ENCODE measurements around the gene PTPN14.

PTPN14 gene

GRCh38 chr1:214454569-214455396 is 96.6 kb downstream of the PTPN14 start:
- peak; percentile 92 for DNase-seq (ENCODE audit: low read depth)

GRCh38 chr1:214453109-214453722 is 98.2 kb downstream of the PTPN14 start:
- peak; percentile 85 for DNase-seq (ENCODE audit: low read depth)

DNA sequence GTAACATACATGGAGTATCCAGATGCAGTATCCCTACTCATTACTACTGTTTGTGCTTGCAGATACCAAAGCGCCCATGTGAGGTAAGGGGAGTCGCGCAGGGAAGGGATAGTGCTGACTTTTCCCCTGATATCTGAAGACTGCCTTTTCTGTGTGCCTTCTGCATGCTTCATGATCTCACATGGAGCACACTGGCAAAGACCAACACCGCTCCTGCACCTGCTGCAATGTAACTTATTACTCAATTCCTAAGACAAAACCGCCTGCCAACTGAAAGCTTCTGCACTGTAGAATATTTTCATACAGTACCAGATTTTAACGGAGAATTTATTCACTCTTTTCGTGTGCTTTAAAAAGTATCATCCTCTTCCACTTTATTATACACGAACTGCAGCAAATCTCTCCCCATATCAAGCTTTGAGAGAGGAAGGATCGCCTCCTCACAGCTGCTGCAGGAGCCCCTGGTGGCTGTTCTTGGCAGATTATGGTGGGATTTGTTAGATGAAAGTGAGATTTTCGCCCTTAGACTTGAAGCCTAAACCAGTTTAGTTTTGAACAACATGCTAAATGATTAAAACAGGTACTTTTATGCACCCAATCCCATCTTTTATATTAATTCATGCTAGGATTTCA is 99.1 kb downstream of the PTPN14 start:
- no peak for DNase-seq (ENCODE audit: low read depth)

GRCh38 chr1:214451596-214451995 is 99.8 kb downstream of the PTPN14 start:
- DNase-seq (ENCODE audit: low read depth), result no peak

DNA sequence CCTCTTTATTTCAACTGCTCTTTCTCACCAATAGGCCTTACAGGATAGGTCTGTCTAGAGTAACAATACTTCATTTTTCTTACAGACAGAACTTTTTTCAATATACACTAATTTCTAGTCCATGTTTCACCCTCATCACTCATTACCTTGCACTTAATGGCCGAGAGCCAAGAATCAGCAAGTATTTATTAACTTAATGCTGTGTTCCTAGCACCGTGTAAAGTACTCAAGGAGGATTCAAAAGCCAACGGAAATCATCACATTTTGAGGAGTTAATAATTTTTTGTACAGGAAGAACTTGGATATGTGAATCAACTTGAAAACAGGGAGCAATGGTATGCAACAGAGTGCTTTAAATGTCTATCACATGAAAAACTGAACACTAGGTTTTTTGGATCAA is 102.0 kb downstream of the PTPN14 start:
- DNase-seq (ENCODE audit: low read depth), result no peak

- DNase-seq (ENCODE audit: low read depth), result no peak
These were observed 102.9 kb downstream of the PTPN14 start for GRCh38 chr1:214448536-214448935.

DNA sequence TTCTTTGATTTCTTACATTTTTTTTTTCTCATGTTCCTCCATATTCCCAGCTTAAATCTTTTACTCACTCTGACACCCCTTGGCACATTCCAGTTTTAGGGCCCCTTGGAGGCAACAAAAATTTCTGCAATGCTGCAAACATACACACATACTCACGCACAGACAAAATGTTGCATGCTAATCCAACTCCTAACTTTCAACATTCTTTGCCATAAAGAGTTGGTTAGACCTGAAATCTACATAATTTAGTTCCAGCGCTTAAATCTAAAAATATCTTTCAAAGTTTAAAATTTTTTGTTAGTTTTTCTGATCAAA is 103.9 kb downstream of the PTPN14 start:
- peak; percentile 61 for DNase-seq (ENCODE audit: low read depth)

DNA sequence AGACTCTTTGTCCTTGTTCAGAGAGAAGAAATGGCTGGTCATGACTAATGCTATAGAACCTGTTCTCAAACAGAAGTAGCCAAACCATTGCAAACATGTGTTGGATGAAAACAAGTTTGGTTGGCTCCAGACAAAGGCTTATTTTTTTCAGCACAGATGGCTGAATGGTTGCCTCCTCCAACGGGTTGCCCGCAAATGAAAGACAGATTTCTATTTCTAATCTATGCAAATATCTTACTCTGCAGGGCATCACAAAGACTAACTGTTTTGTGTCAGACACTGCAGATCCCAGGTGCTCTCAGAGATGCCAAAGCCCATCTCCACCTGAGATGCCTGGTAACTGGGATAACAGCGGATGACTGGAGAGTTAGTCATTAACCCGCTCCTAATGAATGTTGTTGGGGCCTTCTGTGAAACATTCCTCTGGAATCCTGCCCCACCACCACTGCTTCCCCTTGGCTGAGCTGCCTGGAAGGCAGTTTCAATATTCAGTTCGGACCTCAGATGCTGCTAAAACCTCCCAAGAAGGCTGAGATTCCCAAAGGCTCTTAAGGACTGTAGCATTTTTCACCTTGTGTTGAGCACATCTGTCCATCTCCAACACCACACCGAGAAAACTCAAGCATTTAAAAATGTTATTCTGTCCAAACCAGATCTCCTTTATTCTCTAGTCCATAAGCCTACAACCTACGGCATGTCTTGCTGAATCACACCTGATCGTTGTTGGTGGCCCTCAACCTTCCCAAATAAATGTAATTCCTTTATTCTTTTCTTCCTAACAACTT is 104.4 kb downstream of the PTPN14 start:
- peak; percentile 98 for DNase-seq (ENCODE audit: low read depth)

DNA sequence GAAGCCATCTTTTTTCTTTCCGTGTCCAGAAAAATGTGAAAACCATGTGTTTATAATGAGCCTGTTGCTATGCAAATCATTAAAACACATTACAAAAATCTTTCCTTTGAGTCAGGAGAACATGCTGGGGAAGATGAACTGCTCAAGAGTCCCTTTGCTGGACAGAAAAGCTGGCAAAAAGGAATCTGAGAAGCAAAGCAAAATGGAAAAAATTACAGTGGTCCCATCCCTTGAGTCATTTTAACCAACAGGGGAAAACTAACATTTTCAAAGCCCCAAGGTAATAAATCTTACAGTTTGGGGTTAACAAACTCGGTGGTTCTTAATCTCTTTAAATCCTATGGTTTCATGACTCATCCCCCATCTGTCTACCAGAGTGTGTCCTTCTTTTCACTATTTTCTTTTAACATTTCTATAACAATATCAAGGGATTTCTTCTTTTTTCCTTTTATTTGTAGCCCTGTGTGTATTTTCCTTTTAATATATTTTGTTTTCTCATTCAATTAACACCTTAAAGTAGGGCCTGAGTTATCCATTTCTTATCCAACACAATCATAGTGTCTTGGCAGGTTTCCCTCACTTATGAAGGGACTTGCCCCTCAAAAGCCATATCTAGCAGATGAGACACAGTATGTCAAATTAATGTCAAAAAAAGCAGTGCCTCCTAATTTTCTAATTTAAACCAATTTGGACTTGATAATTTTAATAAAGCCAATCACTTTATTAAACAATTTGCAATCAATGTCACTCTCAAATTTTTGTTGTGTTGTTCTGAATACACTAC is 105.4 kb downstream of the PTPN14 start:
- peak; percentile 96 for DNase-seq (ENCODE audit: low read depth)

- DNase-seq (ENCODE audit: low read depth), result peak; percentile 50
These were observed 106.2 kb downstream of the PTPN14 start for GRCh38 chr1:214445199-214445598.

DNA sequence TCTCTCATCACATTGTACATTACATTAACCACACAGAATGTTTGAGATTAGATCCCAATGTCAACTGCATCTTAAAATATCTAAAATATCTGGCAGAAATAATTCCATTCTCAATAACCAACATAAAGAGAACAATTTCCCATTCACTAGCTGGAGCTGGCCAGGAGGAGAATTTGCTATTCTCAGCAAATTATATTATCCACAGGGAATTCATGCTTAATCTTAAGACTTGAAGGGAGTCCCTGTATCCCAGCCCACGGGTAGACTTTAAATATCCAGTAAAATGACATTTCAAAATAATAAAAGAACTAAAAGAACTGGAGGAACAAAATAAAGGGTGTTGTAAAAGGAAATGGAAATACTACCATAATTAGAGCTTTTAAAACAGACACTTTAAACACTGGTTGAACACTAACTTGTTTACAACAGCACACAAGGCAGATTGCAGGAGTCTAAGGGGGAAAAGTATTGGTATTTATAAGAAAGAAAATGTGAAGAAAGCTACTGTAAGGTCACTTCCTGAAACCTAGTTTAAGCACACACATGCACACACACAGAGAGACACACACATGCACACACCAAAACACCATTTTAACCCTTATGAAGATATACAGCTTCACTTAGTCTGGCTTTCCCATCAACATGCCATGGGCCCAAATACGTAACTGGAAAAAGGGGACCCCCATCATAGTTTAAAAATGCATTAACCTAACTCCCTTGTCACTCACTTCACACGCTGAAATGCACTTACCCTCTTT is 107.0 kb downstream of the PTPN14 start:
- no peak for DNase-seq (ENCODE audit: low read depth)

DNA sequence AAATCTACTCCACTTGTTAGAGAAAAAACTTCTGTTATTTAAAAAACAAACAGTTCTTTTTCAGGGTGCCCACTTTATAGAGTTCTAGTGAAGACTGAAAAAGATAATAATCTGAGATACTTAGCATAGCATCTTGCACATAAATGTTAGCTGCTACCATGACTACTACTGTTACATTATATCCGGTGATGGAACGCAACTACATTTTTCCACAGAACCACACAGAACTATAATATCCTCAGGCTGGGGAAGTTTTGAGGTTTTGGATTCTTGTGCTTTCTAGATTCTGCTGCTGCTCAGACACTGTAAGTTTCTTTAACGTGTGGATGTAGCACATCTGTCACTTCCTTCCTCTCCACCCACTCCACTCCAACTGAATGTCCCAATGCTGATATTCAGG is 110.3 kb downstream of the PTPN14 start:
- DNase-seq (ENCODE audit: low read depth), result peak; percentile 89

- no peak for DNase-seq (ENCODE audit: low read depth)
These were observed 111.0 kb downstream of the PTPN14 start for GRCh38 chr1:214440219-214440965.

- DNase-seq (ENCODE audit: low read depth), result no peak
These were observed 111.9 kb downstream of the PTPN14 start for GRCh38 chr1:214439352-214440119.

GRCh38 chr1:214438530-214438929 is 112.9 kb downstream of the PTPN14 start:
- no peak for DNase-seq (ENCODE audit: low read depth)

DNA sequence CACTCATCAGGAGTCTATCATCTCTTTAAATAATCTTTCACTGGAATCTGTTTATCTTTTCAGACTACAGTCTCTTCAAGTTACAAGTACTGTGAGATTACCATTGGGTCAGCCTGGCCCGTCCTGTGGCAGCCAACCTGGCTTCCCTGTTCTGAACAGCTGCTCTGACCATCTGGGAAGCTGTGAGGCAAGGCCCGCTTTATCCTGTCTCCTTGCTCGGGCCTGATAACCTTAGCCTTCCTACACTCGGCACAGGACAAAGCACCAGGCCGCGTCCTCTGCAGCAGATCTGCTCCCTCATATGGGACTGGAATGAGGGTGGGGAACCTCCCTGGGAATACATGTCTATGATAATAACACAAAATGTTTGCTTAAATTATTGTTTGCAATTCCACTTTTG is 113.3 kb downstream of the PTPN14 start:
- DNase-seq (ENCODE audit: low read depth), result no peak

DNA sequence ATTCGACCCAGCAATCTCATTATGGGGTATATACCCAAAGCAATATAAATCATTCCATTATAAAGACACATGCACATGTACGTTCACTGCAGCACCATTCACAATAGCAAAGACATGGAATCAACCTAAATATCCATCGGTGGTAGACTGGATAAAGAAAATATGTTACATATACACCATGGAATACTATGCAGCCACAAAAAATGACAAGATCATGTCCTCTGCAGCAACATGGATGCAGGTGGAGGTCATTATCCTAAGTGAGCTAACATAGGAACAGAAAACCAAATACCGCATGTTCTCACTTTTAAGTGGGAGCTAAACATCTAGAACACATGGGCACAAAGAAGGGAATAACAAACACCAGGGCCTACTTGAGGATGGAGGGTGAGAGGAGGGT is 115.5 kb downstream of the PTPN14 start:
- DNase-seq (ENCODE audit: low read depth), result no peak

DNA sequence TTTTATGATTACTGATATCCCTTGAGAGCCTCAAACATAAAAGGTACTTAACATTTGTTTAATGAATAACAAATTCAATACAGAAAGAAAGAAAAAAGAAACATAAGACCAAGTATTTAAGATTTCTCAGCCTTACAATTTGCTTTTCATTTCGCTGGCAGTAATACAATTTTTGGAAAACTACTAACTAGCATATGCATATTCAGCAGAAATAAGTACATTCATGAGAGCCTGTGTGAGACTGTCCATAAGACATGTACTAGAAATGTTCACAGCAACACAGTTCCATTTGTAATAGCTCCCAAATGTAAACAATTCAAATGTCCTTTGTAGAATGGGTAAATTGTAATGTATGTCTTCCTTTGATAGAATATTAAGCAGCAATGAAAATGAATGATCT is 119.2 kb downstream of the PTPN14 start:
- DNase-seq (ENCODE audit: low read depth), result no peak

DNA sequence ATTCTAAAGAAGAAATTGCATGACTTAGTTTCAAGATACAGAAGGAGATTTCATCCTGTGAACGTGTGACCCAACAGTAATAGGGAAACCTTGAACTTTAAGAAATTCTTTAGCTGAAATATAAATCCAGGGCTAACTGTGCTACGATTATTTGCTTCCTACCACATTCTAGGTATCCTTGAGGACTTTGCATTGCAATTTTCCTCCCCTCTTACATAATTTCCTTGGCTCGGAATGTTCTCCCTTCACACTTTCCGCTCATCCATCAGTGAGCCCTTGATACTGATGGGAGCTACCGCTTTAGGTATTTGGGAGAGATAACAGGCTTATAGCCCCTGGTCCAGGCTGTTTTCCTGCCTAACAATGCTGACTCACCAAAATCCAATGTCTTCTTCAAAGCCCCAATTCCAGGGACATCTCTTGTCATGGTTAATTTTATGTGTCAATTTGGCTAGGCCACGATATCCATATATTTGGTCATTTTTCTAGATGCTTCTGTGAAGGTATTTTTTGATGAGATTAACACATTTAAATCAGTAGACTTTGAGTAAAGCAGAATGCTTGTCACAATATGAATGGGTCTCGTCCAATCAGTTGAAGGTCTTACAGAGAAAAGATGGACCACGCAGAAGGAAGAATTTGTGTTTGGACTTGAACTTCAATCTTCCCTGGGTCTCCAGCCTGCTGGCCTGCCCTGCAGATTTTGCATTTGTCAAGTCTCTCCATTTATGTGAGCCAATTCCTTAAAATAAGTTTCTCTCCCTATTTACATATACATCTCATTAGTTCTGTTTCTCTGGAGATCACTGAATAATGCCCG is 121.2 kb downstream of the PTPN14 start:
- peak; percentile 67 for DNase-seq (ENCODE audit: low read depth)

All from ELR (cell line).